Naive B cell (primary cell): ENCODE results near the gene ZG16. TPM values are rescaled to one million over a fixed set of nuclear protein-coding genes. Genes with fewer than 3 reads are reported as not detected.
A peak's percentile ranks its signal among the peaks of the same experiment; 100 is the strongest.

Source experiments
- ATAC-seq, 2 donors: fragments of 150-1000 bp; cut with Tn5 transposase; 2 replicates each; pipeline ENCODE4 v1.10.0; 2021; ENCODE audit warnings: low read depth in 2 of 2, mild to moderate bottlenecking in 2 of 2, moderate library complexity in 2 of 2
- DNase-seq: peaks from one replicate; pipeline ENCODE4 v3.0.0; 2022
- H3K27ac Mint-ChIP-seq, 6 donors: one replicate each; pipeline ENCODE4 v1.8.0; 2020 to 2022; ENCODE audit warnings: mild to moderate bottlenecking in 6 of 6, mixed read lengths in 6 of 6, moderate library complexity in 5 of 6, inconsistent platforms in 2 of 6
- H3K27me3 Mint-ChIP-seq, 3 donors: one replicate each; pipeline ENCODE4 v1.8.0; 2021 to 2022; ENCODE audit warnings: mixed read lengths in 3 of 3, mild to moderate bottlenecking in 1 of 3
- H3K36me3 Mint-ChIP-seq, 2 donors: one replicate each; pipeline ENCODE4 v1.8.0; 2020 to 2022; ENCODE audit warnings: mixed read lengths in 2 of 2, inconsistent platforms in 1 of 2, mild to moderate bottlenecking in 1 of 2
- H3K4me1 Mint-ChIP-seq, 3 donors: one replicate each; pipeline ENCODE4 v1.8.0; 2020 to 2022; ENCODE audit warnings: mixed read lengths in 3 of 3, inconsistent platforms in 1 of 3, mild to moderate bottlenecking in 1 of 3, moderate library complexity in 1 of 3
- H3K4me3 Mint-ChIP-seq, 8 donors: one replicate each; pipeline ENCODE4 v1.8.0; 2020 to 2022; ENCODE audit warnings: mild to moderate bottlenecking in 8 of 8, mixed read lengths in 8 of 8, moderate library complexity in 8 of 8, inconsistent platforms in 2 of 8
- H3K9me3 Mint-ChIP-seq, 7 donors: one replicate each; pipeline ENCODE4 v1.8.0; 2020 to 2022; ENCODE audit warnings: mixed read lengths in 7 of 7, mild to moderate bottlenecking in 5 of 7, inconsistent platforms in 2 of 7, moderate library complexity in 1 of 7
- polyA plus RNA-seq, 6 donors: library from polyadenylated mRNA; unstranded; fragments of 300-500 nt; fragmentation: Illumina TruSeq; gene quantifications; one replicate each; pipeline ENCODE4 v1.2.3, GENCODE V29; 2021; ENCODE audit warnings: low read depth in 6 of 6

ZG16 gene
- polyA plus RNA-seq, 6 donors from 2014 or later: 0.13 TPM; not detected in 5

GRCh38 chr16:29820271-29820701 lies 42.2 kb downstream of the ZG16 start, which contains the start of gene MVP:
Gene MVP (plus strand): TSS chr16:29820462. CDS start chr16:29830550, 10,088 bp downstream.
- ATAC-seq: peak; percentile 5 to 8
- Mint-ChIP-seq H3K36me3 (no peaks in the 10 kb centered on the region), H3K27me3 (no peaks in the 10 kb centered on the region), H3K9me3 (no peaks in the 10 kb centered on the region), H3K4me1 (peaks cover 40 to 80% (median 64%) of the 10 kb centered on the region in 3 donors), H3K27ac (peak within 1 kb of the TSS; percentile 87 to 97 (median 93)), H3K4me3 (peak within 1 kb of the TSS; percentile 87 to 98 (median 94))
- DNase-seq: peak; percentile 47

GRCh38 chr16:29820730-29821642 lies 42.9 kb downstream of the ZG16 start:
- Mint-ChIP-seq H3K36me3 (no peaks in the 10 kb centered on the region), H3K9me3 (no peaks in the 10 kb centered on the region), H3K27me3 (no peaks in the 10 kb centered on the region), H3K4me1 (peaks cover 41 to 79% (median 65%) of the 10 kb centered on the region in 3 donors), H3K27ac (peak overlapping the region; percentile 87 to 97 (median 93)), H3K4me3 (peak overlapping the region; percentile 87 to 98 (median 94))
- ATAC-seq: peak; percentile 46 to 55
- peak; percentile 41 for DNase-seq

GRCh38 chr16:29821643-29822115 lies 43.6 kb downstream of the ZG16 start:
- Mint-ChIP-seq H3K27me3 (no peaks in the 10 kb centered on the region), H3K27ac (peak overlapping the region; percentile 81 to 95 (median 90))

GRCh38 chr16:29824589-29825144 lies 46.6 kb downstream of the ZG16 start:
- H3K27ac Mint-ChIP-seq: peak overlapping the region in 2 of 6 donors; percentile 18 to 38
- DNase-seq (no peak), ATAC-seq (no peak)
- peaks cover 26 to 63% (median 33%) of the 10 kb centered on the region in 3 donors for H3K4me1 Mint-ChIP-seq
- no peaks in the 10 kb centered on the region for H3K27me3 Mint-ChIP-seq
- no peaks in the 10 kb centered on the region for H3K9me3 Mint-ChIP-seq
- H3K36me3 Mint-ChIP-seq: no peaks in the 10 kb centered on the region
- H3K4me3 Mint-ChIP-seq: peak overlapping the region in 2 of 8 donors; percentile 17 to 68

More at GRCh38 chr16:29821643-29822115, 43.6 kb downstream of the ZG16 start:
- no peak for DNase-seq
- ATAC-seq: no peak
- H3K4me1 Mint-ChIP-seq: peaks cover 41 to 78% (median 62%) of the 10 kb centered on the region in 3 donors
- no peaks in the 10 kb centered on the region for H3K9me3 Mint-ChIP-seq
- H3K36me3 Mint-ChIP-seq: no peaks in the 10 kb centered on the region
- H3K4me3 Mint-ChIP-seq: peak overlapping the region; percentile 87 to 98 (median 94)

- no peaks in the 10 kb centered on the region for H3K27me3 Mint-ChIP-seq
- H3K27ac Mint-ChIP-seq: peak overlapping the region in 3 of 6 donors; percentile 10 to 48 (median 31)
- no peaks in the 10 kb centered on the region for H3K36me3 Mint-ChIP-seq
- no peaks in the 10 kb centered on the region for H3K9me3 Mint-ChIP-seq
- peaks cover 20 to 56% (median 31%) of the 10 kb centered on the region in 3 donors for H3K4me1 Mint-ChIP-seq
- DNase-seq (no peak), ATAC-seq (no peak)
- peak overlapping the region in 2 of 8 donors; percentile 17 to 68 for H3K4me3 Mint-ChIP-seq
Observed at GRCh38 chr16:29825145-29826044, 47.3 kb downstream of the ZG16 start.

- no peak for ATAC-seq
- Mint-ChIP-seq H3K27ac (no peak overlapping the region), H3K27me3 (no peaks in the 10 kb centered on the region), H3K4me3 (no peak overlapping the region), H3K4me1 (peaks cover 13 to 47% (median 29%) of the 10 kb centered on the region in 3 donors), H3K36me3 (no peaks in the 10 kb centered on the region), H3K9me3 (no peaks in the 10 kb centered on the region)
- DNase-seq: no peak
Observed at GRCh38 chr16:29826342-29826695, 48.3 kb downstream of the ZG16 start.

- no peaks in the 10 kb centered on the region for H3K27me3 Mint-ChIP-seq
- ATAC-seq: no peak
- H3K4me1 Mint-ChIP-seq: peaks cover 3 to 13% (median 13%) of the 10 kb centered on the region in 3 donors
- H3K36me3 Mint-ChIP-seq: peaks cover 0 to 7% of the 10 kb centered on the region in 2 donors
- no peak for DNase-seq
- no peak overlapping the region for H3K4me3 Mint-ChIP-seq
- peak overlapping the region in 1 of 6 donors; percentile 14 for H3K27ac Mint-ChIP-seq
- H3K9me3 Mint-ChIP-seq: no peaks in the 10 kb centered on the region
Observed at GRCh38 chr16:29830774-29831173, 52.7 kb downstream of the ZG16 start.

GRCh38 chr16:29831490-29831889 lies 53.4 kb downstream of the ZG16 start:
- Mint-ChIP-seq H3K27ac (no peak overlapping the region), H3K9me3 (no peaks in the 10 kb centered on the region), H3K4me3 (no peak overlapping the region), H3K36me3 (peaks cover 0 to 7% of the 10 kb centered on the region in 2 donors), H3K4me1 (peaks cover 3 to 13% (median 13%) of the 10 kb centered on the region in 3 donors), H3K27me3 (no peaks in the 10 kb centered on the region)
- DNase-seq (no peak), ATAC-seq (no peak)

Other genes with a start within 250 kb of the ZG16 start
- 1 to 10 TPM in 5 of 6 donors, not detected in 1; 2.0 to 3.3 (median 2.4) TPM for gene SPN, start 115.0 kb upstream of the ZG16 start, polyA plus RNA-seq
- gene QPRT, start 99.1 kb upstream of the ZG16 start, polyA plus RNA-seq: not detected
- 10 to 100 TPM in 5 of 6 donors, 1 to 10 TPM in 1; 1.4 to 70.0 (median 29.5) TPM for gene C16orf54, start 32.3 kb upstream of the ZG16 start, polyA plus RNA-seq
- gene KIF22, start 12.5 kb downstream of the ZG16 start, polyA plus RNA-seq: 10 to 100 TPM; 24.0 to 29.6 (median 26.3) TPM
- gene MAZ, start 28.3 kb downstream of the ZG16 start, polyA plus RNA-seq: 10 to 100 TPM; 16.1 to 30.6 (median 23.2) TPM
- under 1 TPM in 2 of 6 donors, not detected in 4; 0.10 to 0.97 TPM for gene PRRT2, start 33.9 kb downstream of the ZG16 start, polyA plus RNA-seq
- 10 to 100 TPM; 35.5 to 51.5 (median 46.9) TPM for gene PAGR1, start 37.9 kb downstream of the ZG16 start, polyA plus RNA-seq
- gene MVP, start 42.2 kb downstream of the ZG16 start, polyA plus RNA-seq: 10 to 100 TPM; 39.7 to 61.4 (median 43.9) TPM
- gene CDIPT, start 85.0 kb downstream of the ZG16 start, polyA plus RNA-seq: 10 to 100 TPM; 58.1 to 79.1 (median 66.3) TPM
- gene SEZ6L2, start 121.3 kb downstream of the ZG16 start, polyA plus RNA-seq: not detected
- not detected for gene ASPHD1, start 122.2 kb downstream of the ZG16 start, polyA plus RNA-seq
- gene KCTD13, start 148.0 kb downstream of the ZG16 start, polyA plus RNA-seq: 10 to 100 TPM in 3 of 6 donors, 1 to 10 TPM in 3; 7.4 to 19.0 (median 10.4) TPM
- 100 to 1,000 TPM; 181 to 222 (median 186) TPM for gene TMEM219, start 183.8 kb downstream of the ZG16 start, polyA plus RNA-seq
- 1 to 10 TPM; 2.3 to 8.5 (median 3.4) TPM for gene TAOK2, start 195.6 kb downstream of the ZG16 start, polyA plus RNA-seq
- gene HIRIP3, start 217.4 kb downstream of the ZG16 start, polyA plus RNA-seq: 10 to 100 TPM; 10.7 to 21.8 (median 13.3) TPM
- gene INO80E, start 218.0 kb downstream of the ZG16 start, polyA plus RNA-seq: 1 to 10 TPM; 2.1 to 8.7 (median 6.9) TPM
- not detected for gene DOC2A, start 232.8 kb downstream of the ZG16 start, polyA plus RNA-seq
- gene C16orf92, start 244.9 kb downstream of the ZG16 start, polyA plus RNA-seq: not detected